ENCODE measurements around the gene PCCA. TPM values are rescaled to one million over a fixed set of nuclear protein-coding genes. Genes with fewer than 3 reads are reported as not detected.

The PCCA gene
- total and polyA plus RNA-seq, 4 donors: 8.3 to 71.8 (median 22.8) TPM

GRCh38 chr13:100459747-100460146 lies 370.9 kb downstream of the PCCA start:
- Histone ChIP-seq H3K27me3 (ENCODE audit: control insufficient read depth in 3 of 3, insufficient read depth in 3 of 3, low read length in 2 of 3) (no peaks in the 10 kb centered on the region), H3K4me1 (ENCODE audit: control insufficient read depth in 5 of 5, insufficient read depth in 5 of 5, low read length in 5 of 5) (peaks cover 0 to 5% (median 0%) of the 10 kb centered on the region in 5 donors), H3K9me3 (ENCODE audit: control insufficient read depth in 4 of 4, insufficient read depth in 3 of 4, low read length in 3 of 4) (peaks cover 0 to 3% (median 0%) of the 10 kb centered on the region in 4 donors), H3K4me3 (no peak overlapping the region), H3K27ac (ENCODE audit: low read depth in 1 of 2, low read length in 1 of 2) (no peak overlapping the region), H3K9ac (ENCODE audit: insufficient read depth in 1 of 2, low read length in 2 of 2) (no peak overlapping the region), H3K36me3 (ENCODE audit: control insufficient read depth in 4 of 4, insufficient read depth in 4 of 4, low read length in 4 of 4) (peaks cover 0 to 3% (median 0%) of the 10 kb centered on the region in 4 donors)
- DNase-seq (no peak), ATAC-seq (ENCODE audit: insufficient read depth, low FRiP score) (no peak)
- 94 to 95% methylated on average over 5 of the region's 5 CpGs for WGBS, 2 donors
- no peak for TF ChIP-seq CTCF (IDR thresholded peaks at IDR 0.05; ENCODE audit: control extremely low read depth, extremely low read depth)

- Histone ChIP-seq H3K4me1 (ENCODE audit: control insufficient read depth in 5 of 5, insufficient read depth in 5 of 5, low read length in 5 of 5) (peaks cover 0 to 5% (median 0%) of the 10 kb centered on the region in 5 donors), H3K36me3 (ENCODE audit: control insufficient read depth in 4 of 4, insufficient read depth in 4 of 4, low read length in 4 of 4) (peaks cover 0 to 3% (median 0%) of the 10 kb centered on the region in 4 donors), H3K27me3 (ENCODE audit: control insufficient read depth in 3 of 3, insufficient read depth in 3 of 3, low read length in 2 of 3) (no peaks in the 10 kb centered on the region), H3K27ac (ENCODE audit: low read depth in 1 of 2, low read length in 1 of 2) (no peak overlapping the region), H3K9ac (ENCODE audit: insufficient read depth in 1 of 2, low read length in 2 of 2) (no peak overlapping the region), H3K9me3 (ENCODE audit: control insufficient read depth in 4 of 4, insufficient read depth in 3 of 4, low read length in 3 of 4) (peaks cover 0 to 3% (median 0%) of the 10 kb centered on the region in 4 donors), H3K4me3 (no peak overlapping the region)
- WGBS, 2 donors: 34 to 65% methylated on average over 1 of the region's 1 CpG
- DNase-seq (peak in 2 of 3 donors; percentile 78 to 83), ATAC-seq (ENCODE audit: insufficient read depth, low FRiP score) (no peak)
- no peak for TF ChIP-seq CTCF (IDR thresholded peaks at IDR 0.05; ENCODE audit: control extremely low read depth, extremely low read depth)
These were observed 371.4 kb downstream of the PCCA start for GRCh38 chr13:100460266-100460665.

GRCh38 chr13:100460791-100461190 lies 371.9 kb downstream of the PCCA start:
- peaks cover 0 to 3% (median 0%) of the 10 kb centered on the region in 4 donors for H3K9me3 ChIP-seq (ENCODE audit: control insufficient read depth in 4 of 4, insufficient read depth in 3 of 4, low read length in 3 of 4)
- DNase-seq (no peak), ATAC-seq (ENCODE audit: insufficient read depth, low FRiP score) (no peak)
- no peaks in the 10 kb centered on the region for H3K27me3 ChIP-seq (ENCODE audit: control insufficient read depth in 3 of 3, insufficient read depth in 3 of 3, low read length in 2 of 3)
- WGBS, 2 donors: 88 to 91% methylated on average over 2 of the region's 2 CpGs
- H3K27ac ChIP-seq (ENCODE audit: low read depth in 1 of 2, low read length in 1 of 2): no peak overlapping the region
- TF ChIP-seq CTCF (IDR thresholded peaks at IDR 0.05; ENCODE audit: control extremely low read depth, extremely low read depth): no peak
- H3K9ac ChIP-seq (ENCODE audit: insufficient read depth in 1 of 2, low read length in 2 of 2): no peak overlapping the region
- H3K4me3 ChIP-seq: no peak overlapping the region
- H3K36me3 ChIP-seq (ENCODE audit: control insufficient read depth in 4 of 4, insufficient read depth in 4 of 4, low read length in 4 of 4): peaks cover 0 to 3% (median 0%) of the 10 kb centered on the region in 4 donors
- peaks cover 0 to 5% (median 0%) of the 10 kb centered on the region in 5 donors for H3K4me1 ChIP-seq (ENCODE audit: control insufficient read depth in 5 of 5, insufficient read depth in 5 of 5, low read length in 5 of 5)

Measured in lung (tissue), 12 donors.